ENCODE results near the gene LRCH1. TPM values are rescaled to one million over a fixed set of nuclear protein-coding genes. Genes with fewer than 3 reads are reported as not detected.

Gene LRCH1, protein sequence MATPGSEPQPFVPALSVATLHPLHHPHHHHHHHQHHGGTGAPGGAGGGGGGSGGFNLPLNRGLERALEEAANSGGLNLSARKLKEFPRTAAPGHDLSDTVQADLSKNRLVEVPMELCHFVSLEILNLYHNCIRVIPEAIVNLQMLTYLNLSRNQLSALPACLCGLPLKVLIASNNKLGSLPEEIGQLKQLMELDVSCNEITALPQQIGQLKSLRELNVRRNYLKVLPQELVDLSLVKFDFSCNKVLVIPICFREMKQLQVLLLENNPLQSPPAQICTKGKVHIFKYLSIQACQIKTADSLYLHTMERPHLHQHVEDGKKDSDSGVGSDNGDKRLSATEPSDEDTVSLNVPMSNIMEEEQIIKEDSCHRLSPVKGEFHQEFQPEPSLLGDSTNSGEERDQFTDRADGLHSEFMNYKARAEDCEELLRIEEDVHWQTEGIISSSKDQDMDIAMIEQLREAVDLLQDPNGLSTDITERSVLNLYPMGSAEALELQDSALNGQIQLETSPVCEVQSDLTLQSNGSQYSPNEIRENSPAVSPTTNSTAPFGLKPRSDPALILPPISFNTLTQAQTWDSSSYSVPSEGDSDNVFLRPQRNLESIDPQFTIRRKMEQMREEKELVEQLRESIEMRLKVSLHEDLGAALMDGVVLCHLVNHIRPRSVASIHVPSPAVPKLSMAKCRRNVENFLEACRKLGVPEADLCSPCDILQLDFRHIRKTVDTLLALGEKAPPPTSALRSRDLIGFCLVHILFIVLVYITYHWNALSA
- total RNA-seq: 10 to 100 TPM; 13.6 to 29.7 (median 18.5) TPM

DNA sequence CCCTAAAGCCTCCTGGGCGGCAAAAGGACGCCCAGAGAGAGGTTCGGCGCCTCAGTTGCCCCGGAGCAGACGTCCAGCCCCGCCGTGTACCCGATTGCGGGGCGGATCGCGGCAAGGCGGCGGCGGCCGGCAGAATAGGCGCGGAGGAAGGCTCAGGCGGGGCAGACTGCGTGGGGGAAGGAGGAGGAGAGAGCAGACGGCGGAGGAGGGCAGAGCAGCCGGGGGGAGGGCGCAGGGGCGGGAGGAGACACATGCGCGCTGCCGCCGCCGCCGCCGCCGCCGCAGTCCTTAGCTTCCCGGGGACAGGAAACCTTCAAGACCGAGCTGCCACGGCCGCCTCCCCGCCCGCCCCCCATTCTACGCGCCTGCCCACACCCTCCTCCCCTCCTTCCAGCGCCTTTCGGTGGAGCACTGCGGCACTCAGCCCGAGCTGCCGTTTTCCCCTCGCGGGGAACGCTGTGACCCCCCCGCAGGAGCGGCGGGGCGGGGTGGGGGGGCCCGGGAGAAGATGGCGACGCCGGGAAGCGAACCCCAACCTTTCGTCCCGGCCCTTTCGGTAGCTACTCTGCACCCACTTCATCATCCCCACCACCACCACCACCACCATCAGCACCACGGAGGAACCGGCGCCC lies at the start of gene LRCH1:
Gene LRCH1, plus strand, starts transcription at position 282 of the 632 bp plus-strand sequence. Its CDS starts 227 bp downstream, at position 509.
- no peaks in the 10 kb centered on the region for H3K9me3 ChIP-seq
- DNase-seq: peak; percentile 87 to 95 (median 92)
- peak within 1 kb of the TSS; percentile 82 to 93 (median 88) for H3K27ac ChIP-seq
- H3K4me3 ChIP-seq: peak within 1 kb of the TSS; percentile 88 to 94 (median 89)
- peak in 1 of 2 donors; percentile 39 for TF ChIP-seq POLR2A (IDR thresholded peaks at IDR 0.05)
- TF ChIP-seq, protein P1, sequence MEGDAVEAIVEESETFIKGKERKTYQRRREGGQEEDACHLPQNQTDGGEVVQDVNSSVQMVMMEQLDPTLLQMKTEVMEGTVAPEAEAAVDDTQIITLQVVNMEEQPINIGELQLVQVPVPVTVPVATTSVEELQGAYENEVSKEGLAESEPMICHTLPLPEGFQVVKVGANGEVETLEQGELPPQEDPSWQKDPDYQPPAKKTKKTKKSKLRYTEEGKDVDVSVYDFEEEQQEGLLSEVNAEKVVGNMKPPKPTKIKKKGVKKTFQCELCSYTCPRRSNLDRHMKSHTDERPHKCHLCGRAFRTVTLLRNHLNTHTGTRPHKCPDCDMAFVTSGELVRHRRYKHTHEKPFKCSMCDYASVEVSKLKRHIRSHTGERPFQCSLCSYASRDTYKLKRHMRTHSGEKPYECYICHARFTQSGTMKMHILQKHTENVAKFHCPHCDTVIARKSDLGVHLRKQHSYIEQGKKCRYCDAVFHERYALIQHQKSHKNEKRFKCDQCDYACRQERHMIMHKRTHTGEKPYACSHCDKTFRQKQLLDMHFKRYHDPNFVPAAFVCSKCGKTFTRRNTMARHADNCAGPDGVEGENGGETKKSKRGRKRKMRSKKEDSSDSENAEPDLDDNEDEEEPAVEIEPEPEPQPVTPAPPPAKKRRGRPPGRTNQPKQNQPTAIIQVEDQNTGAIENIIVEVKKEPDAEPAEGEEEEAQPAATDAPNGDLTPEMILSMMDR (IDR thresholded peaks at IDR 0.05): no peak
- peaks cover 8 to 27% (median 11%) of the 10 kb centered on the region in 4 donors for H3K4me1 ChIP-seq
- no peaks in the 10 kb centered on the region for H3K36me3 ChIP-seq
- H3K27me3 ChIP-seq: no peaks in the 10 kb centered on the region

DNA sequence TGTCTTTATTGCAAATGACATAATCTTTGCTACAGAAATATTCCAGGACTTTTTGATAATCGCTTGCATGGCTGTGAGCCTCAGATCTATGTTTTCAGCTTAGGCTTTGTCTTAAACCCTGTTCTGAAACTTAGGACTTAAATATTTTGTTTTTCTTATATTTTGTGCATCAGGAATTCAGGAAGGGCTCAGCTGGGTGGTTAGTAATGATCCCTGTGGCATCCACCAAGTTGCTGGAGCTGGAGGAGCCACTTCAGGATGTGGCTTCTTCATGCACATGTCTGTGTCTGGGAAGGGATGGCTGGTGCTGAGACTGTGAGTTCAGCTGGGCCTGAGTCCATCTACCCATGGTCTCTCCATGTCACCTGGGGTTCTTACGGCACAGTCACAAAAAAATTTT lies 48.9 kb upstream of the LRCH1 start:
- TF ChIP-seq, protein P1 (IDR thresholded peaks at IDR 0.05): no peak
- no peak for TF ChIP-seq POLR2A (IDR thresholded peaks at IDR 0.05)
- no peak for DNase-seq
- Histone ChIP-seq H3K27me3 (no peaks in the 10 kb centered on the region), H3K4me1 (no peaks in the 10 kb centered on the region), H3K4me3 (no peak overlapping the region), H3K27ac (no peak overlapping the region), H3K36me3 (no peaks in the 10 kb centered on the region), H3K9me3 (no peaks in the 10 kb centered on the region)

DNA sequence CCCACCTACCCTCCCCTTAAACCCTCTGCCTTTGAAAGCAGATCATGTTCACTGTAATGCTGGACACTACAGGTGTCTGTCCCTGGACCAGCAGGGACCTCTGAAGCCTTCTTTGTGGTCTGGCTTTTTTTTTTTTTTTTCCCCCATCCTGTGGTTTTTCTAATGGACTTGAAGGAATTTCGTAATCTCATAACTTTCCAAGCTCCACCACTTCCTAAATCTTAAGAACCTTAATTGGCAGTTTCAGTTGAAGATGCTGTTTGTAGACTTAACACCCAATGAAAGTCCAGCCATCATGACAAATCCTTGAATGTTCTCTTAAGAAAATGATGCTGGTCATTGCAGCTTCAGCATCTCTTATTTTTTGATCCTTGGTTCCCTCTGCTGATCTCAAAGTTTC lies 45.0 kb upstream of the LRCH1 start:
- Histone ChIP-seq H3K27me3 (no peaks in the 10 kb centered on the region), H3K4me3 (no peak overlapping the region), H3K27ac (no peak overlapping the region), H3K4me1 (no peaks in the 10 kb centered on the region), H3K36me3 (no peaks in the 10 kb centered on the region), H3K9me3 (no peaks in the 10 kb centered on the region)
- TF ChIP-seq, protein P1 (IDR thresholded peaks at IDR 0.05): no peak
- TF ChIP-seq POLR2A (IDR thresholded peaks at IDR 0.05): no peak
- DNase-seq: no peak

DNA sequence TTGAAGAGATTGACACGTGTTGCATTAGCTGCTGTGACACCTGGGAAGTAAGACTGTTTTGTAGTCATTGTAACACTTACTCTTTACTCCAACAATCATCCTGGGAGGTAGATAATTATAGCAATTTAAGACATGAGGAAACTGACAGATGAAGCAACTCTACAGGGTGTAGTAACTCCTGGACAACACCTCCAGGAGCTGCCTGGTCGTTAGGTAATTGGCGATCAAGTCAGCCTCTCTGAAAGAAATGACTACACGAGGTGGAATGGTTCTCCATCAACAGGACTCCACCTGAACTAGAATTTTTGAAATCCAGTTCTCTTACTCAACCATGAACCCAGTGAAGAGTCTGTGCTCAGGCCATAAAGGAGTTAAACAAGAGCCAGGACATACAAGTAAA lies 43.0 kb upstream of the LRCH1 start:
- Histone ChIP-seq H3K4me1 (no peaks in the 10 kb centered on the region), H3K27ac (no peak overlapping the region), H3K4me3 (no peak overlapping the region), H3K27me3 (no peaks in the 10 kb centered on the region), H3K36me3 (no peaks in the 10 kb centered on the region), H3K9me3 (no peaks in the 10 kb centered on the region)
- DNase-seq: no peak
- TF ChIP-seq, protein P1 (IDR thresholded peaks at IDR 0.05): no peak
- no peak for TF ChIP-seq POLR2A (IDR thresholded peaks at IDR 0.05)

DNA sequence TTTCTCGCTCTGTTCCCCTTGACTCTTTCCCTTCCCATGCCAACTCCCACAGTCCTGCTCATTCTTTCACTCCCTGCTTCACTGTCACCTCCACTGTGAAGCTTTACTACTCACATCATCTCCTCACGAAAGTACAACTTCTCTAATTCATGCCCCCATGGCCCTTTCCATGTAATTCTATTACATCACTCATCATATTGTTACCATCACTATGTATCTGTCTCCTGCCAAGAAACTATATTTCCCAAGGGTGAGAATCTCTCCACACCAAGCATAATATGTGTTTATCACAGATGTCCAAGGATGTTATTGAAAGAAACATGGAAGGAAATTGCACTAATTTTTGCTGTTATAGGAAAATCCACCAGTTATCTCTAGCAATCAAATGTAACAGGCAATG lies 37.2 kb upstream of the LRCH1 start:
- TF ChIP-seq POLR2A (IDR thresholded peaks at IDR 0.05): no peak
- TF ChIP-seq, protein P1 (IDR thresholded peaks at IDR 0.05): no peak
- H3K4me1 ChIP-seq: no peaks in the 10 kb centered on the region
- H3K27ac ChIP-seq: no peak overlapping the region
- H3K9me3 ChIP-seq: no peaks in the 10 kb centered on the region
- H3K4me3 ChIP-seq: no peak overlapping the region
- no peaks in the 10 kb centered on the region for H3K36me3 ChIP-seq
- DNase-seq: no peak
- H3K27me3 ChIP-seq: no peaks in the 10 kb centered on the region
